HepG2 (cell line): ENCODE measurements around the gene SLC48A1. TPM values are rescaled to one million over a fixed set of nuclear protein-coding genes. Genes with fewer than 3 reads are reported as not detected.

Source experiments
- CHCHD3 ChIP-seq: sonication (generic); formaldehyde crosslinking; IDR thresholded peaks from 2 replicates; pipeline ENCODE4 v1.8.0; 2022; ENCODE audit warnings: mild to moderate bottlenecking, missing genetic modification reagents, moderate library complexity
- HMG20B ChIP-seq: conservative IDR thresholded peaks from 2 replicates; pipeline ENCODE4 v1.6.1; 2016; ENCODE audit warnings: missing genetic modification reagents, missing compliant biosample characterization
- KIAA2018 ChIP-seq: sonication (generic); formaldehyde crosslinking; IDR thresholded peaks from 2 replicates; pipeline ENCODE4 v1.5.0; 2020; ENCODE audit warnings: mild to moderate bottlenecking, missing genetic modification reagents, borderline replicate concordance
- MAF1 ChIP-seq: sonication (generic); formaldehyde crosslinking; IDR thresholded peaks from 2 replicates; pipeline ENCODE4 v1.5.0; 2020; ENCODE audit warnings: missing genetic modification reagents, borderline replicate concordance
- NR2F2 ChIP-seq: IDR thresholded peaks from 2 replicates; pipeline ENCODE4 v1.6.1; 2012; ENCODE audit warnings: low read depth, inconsistent platforms, borderline replicate concordance
- SMAD9 ChIP-seq: sonication (generic); formaldehyde crosslinking; IDR thresholded peaks from 2 replicates; pipeline ENCODE4 v1.5.1; 2020; ENCODE audit warnings: mild to moderate bottlenecking, missing genetic modification reagents
- TOE1 ChIP-seq: sonication (generic); formaldehyde crosslinking; IDR thresholded peaks from 2 replicates; pipeline ENCODE4 v1.4.0; 2020; ENCODE audit warnings: mild to moderate bottlenecking, missing genetic modification reagents
- UBTF ChIP-seq: sonication (generic); formaldehyde crosslinking; IDR thresholded peaks from 2 replicates; pipeline ENCODE4 v1.4.0; 2020; ENCODE audit warnings: mild to moderate bottlenecking, missing genetic modification reagents
- ZBTB21 ChIP-seq: sonication (generic); formaldehyde crosslinking; IDR thresholded peaks from 2 replicates; pipeline ENCODE4 v1.4.0; 2020; ENCODE audit warnings: missing genetic modification reagents
- ZNF230 ChIP-seq: sonication (generic); formaldehyde crosslinking; IDR thresholded peaks from 2 replicates; pipeline ENCODE4 v1.4.0; 2020; ENCODE audit warnings: mild to moderate bottlenecking, missing genetic modification reagents
- ZNF549 ChIP-seq: sonication (generic); formaldehyde crosslinking; IDR thresholded peaks from 2 replicates; pipeline ENCODE4 v1.5.0; 2020; ENCODE audit warnings: missing genetic modification reagents
- polyA plus RNA-seq, 8 experiments: library from polyadenylated mRNA; depleted of rRNA in 3 of 8; stranded (reverse) in 7 of 8; unstranded in 1 of 8; fragments of >200 nt; fragmentation: Illumina TruSeq in 4 of 8; extraction: Trizol in 4 of 8; gene quantifications; 2 replicates each; pipeline versions ENCODE4 v1.2.1 to v1.2.3, GENCODE V29; 2011 to 2016; ENCODE audit warnings: low read depth in 4 of 8, missing spikeins in 1 of 8, mixed read lengths in 1 of 8; ENCODE audit not compliant: insufficient read depth in 1 of 8
- total RNA-seq, 5 experiments: library from RNA; depleted of rRNA; stranded (reverse); fragments of >200 nt; fragmentation: Illumina TruSeq; extraction: Trizol; gene quantifications; 2 replicates each; pipeline ENCODE4 v1.2.3, GENCODE V29; 2016; ENCODE audit warnings: low read depth in 1 of 5
- TF ChIP-seq, protein P1 (sequence below): sonication (generic); formaldehyde crosslinking; IDR thresholded peaks from 2 replicates; pipeline ENCODE4 v1.4.0; 2020; ENCODE audit warnings: missing genetic modification reagents, borderline replicate concordance

The SLC48A1 gene
- total and polyA plus RNA-seq, 2 of the 13 experiments (the other 11 are each of a cell fraction or from before 2014, with no cell fraction given): 2.2 to 3.7 TPM

- TF ChIP-seq UBTF (CRISPR knock-in tag): peak; percentile 80
- TF ChIP-seq ZNF549 (CRISPR knock-in tag): no peak
- no peak for TF ChIP-seq HMG20B (CRISPR knock-in tag)
- TF ChIP-seq MAF1: no peak
- TF ChIP-seq CHCHD3: no peak
- TF ChIP-seq KIAA2018 (CRISPR knock-in tag): no peak
- TF ChIP-seq NR2F2: no peak
- TF ChIP-seq ZNF230: no peak
- no peak for TF ChIP-seq ZBTB21 (CRISPR knock-in tag)
- TF ChIP-seq, protein P1, sequence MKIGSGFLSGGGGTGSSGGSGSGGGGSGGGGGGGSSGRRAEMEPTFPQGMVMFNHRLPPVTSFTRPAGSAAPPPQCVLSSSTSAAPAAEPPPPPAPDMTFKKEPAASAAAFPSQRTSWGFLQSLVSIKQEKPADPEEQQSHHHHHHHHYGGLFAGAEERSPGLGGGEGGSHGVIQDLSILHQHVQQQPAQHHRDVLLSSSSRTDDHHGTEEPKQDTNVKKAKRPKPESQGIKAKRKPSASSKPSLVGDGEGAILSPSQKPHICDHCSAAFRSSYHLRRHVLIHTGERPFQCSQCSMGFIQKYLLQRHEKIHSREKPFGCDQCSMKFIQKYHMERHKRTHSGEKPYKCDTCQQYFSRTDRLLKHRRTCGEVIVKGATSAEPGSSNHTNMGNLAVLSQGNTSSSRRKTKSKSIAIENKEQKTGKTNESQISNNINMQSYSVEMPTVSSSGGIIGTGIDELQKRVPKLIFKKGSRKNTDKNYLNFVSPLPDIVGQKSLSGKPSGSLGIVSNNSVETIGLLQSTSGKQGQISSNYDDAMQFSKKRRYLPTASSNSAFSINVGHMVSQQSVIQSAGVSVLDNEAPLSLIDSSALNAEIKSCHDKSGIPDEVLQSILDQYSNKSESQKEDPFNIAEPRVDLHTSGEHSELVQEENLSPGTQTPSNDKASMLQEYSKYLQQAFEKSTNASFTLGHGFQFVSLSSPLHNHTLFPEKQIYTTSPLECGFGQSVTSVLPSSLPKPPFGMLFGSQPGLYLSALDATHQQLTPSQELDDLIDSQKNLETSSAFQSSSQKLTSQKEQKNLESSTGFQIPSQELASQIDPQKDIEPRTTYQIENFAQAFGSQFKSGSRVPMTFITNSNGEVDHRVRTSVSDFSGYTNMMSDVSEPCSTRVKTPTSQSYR (CRISPR knock-in tag): no peak
- no peak for TF ChIP-seq SMAD9
- TF ChIP-seq TOE1 (CRISPR knock-in tag): no peak
Measured at GRCh38 chr12:47819138-47819895, 46.3 kb downstream of the SLC48A1 start (continued).
